Suprapubic skin (tissue), 4 donors: ENCODE data around the gene SH3GL1. TPM values are rescaled to one million over a fixed set of nuclear protein-coding genes. Genes with fewer than 3 reads are reported as not detected.

Experiments
- DNase-seq, 2 donors: peaks; one replicate each; pipeline ENCODE4 v3.0.0-alpha.2; 2019; ENCODE audit warnings: low spot score in 2 of 2
- H3K27ac ChIP-seq: fragments of 200-600 bp; sonication (generic); one replicate; pipeline ENCODE4 v1.5.1; 2019
- H3K27me3 ChIP-seq: fragments of 200-600 bp; sonication (generic); one replicate; pipeline ENCODE4 v1.5.1; 2019
- H3K36me3 ChIP-seq: fragments of 200-600 bp; sonication (generic); one replicate; pipeline ENCODE4 v1.5.1; 2019
- H3K4me1 ChIP-seq: fragments of 200-600 bp; sonication (generic); one replicate; pipeline ENCODE4 v1.5.1; 2019
- H3K4me3 ChIP-seq: fragments of 200-600 bp; sonication (generic); one replicate; pipeline ENCODE4 v1.5.1; 2019; ENCODE audit warnings: mild to moderate bottlenecking
- H3K9me3 ChIP-seq: fragments of 200-600 bp; sonication (generic); one replicate; pipeline ENCODE4 v1.5.1; 2019
- CTCF ChIP-seq, 2 donors: fragments of 200-600 bp in 1 of 2; fragments of 450-650 bp in 1 of 2; sonication (generic) in 1 of 2; IDR thresholded peaks; one replicate each; pipeline ENCODE4 v1.5.1; 2016 to 2019; ENCODE audit warnings: antibody characterized with exemption in 2 of 2, mild to moderate bottlenecking in 1 of 2, moderate library complexity in 1 of 2
- EP300 ChIP-seq: sonication (generic); formaldehyde crosslinking; IDR thresholded peaks from one replicate; pipeline ENCODE4 v1.6.1; 2017; ENCODE audit warnings: antibody characterized with exemption
- POLR2A ChIP-seq, 2 donors: fragments of 450-650 bp; IDR thresholded peaks; one replicate each; pipeline ENCODE4 v1.6.1; 2017; ENCODE audit warnings: antibody characterized with exemption in 2 of 2, mild to moderate bottlenecking in 2 of 2, moderate library complexity in 2 of 2
- POLR2AphosphoS5 ChIP-seq, 3 donors: sonication (generic); formaldehyde crosslinking; IDR thresholded peaks; one replicate each; pipeline ENCODE4 v1.6.1; 2017; ENCODE audit warnings: antibody characterized with exemption in 3 of 3
- WGBS: methylation state at CpG from one replicate; pipeline ENCODE4 v1.1.5; 2018; 5-methylcytosine and 5-hydroxymethylcytosine counted together
- total RNA-seq, 4 donors: library from RNA; depleted of rRNA; stranded (reverse); fragments of >200 nt; gene quantifications; one replicate each; pipeline ENCODE4 v1.1.0, GENCODE V29; 2016

Gene SH3GL1
- total RNA-seq, 4 donors from 2014 or later = 67.0 to 103 (median 81.0) TPM

GRCh38 chr19:4365791-4366665, 34.3 kb downstream of the SH3GL1 start:
- H3K9me3 ChIP-seq = no peaks in the 10 kb centered on the region
- peak in 1 of 2 donors; percentile 67 for DNase-seq
- H3K36me3 ChIP-seq = peaks cover 56% of the 10 kb centered on the region

GRCh38 chr19:4365341-4365740, 35.0 kb downstream of the SH3GL1 start:
- Histone ChIP-seq H3K4me3 (no peak overlapping the region), H3K9me3 (no peaks in the 10 kb centered on the region), H3K4me1 (peaks cover 33% of the 10 kb centered on the region), H3K27ac (no peak overlapping the region), H3K36me3 (peaks cover 63% of the 10 kb centered on the region), H3K27me3 (no peaks in the 10 kb centered on the region)
- DNase-seq = peak in 1 of 2 donors; percentile 61
- 60% methylated on average over 4 of the region's 16 CpGs for WGBS
- TF ChIP-seq CTCF (IDR thresholded peaks at IDR 0.05) (no peak), POLR2A (IDR thresholded peaks at IDR 0.05) (no peak), POLR2AphosphoS5 (IDR thresholded peaks at IDR 0.05) (no peak), EP300 (no peak)

More at GRCh38 chr19:4365791-4366665, 34.3 kb downstream of the SH3GL1 start:
- Histone ChIP-seq H3K4me3 (no peak overlapping the region), H3K4me1 (peaks cover 40% of the 10 kb centered on the region), H3K27me3 (no peaks in the 10 kb centered on the region), H3K27ac (no peak overlapping the region)
- TF ChIP-seq CTCF (IDR thresholded peaks at IDR 0.05) (no peak), EP300 (no peak), POLR2A (IDR thresholded peaks at IDR 0.05) (no peak), POLR2AphosphoS5 (IDR thresholded peaks at IDR 0.05) (no peak)
- 88% methylated on average over 4 of the region's 19 CpGs for WGBS

GRCh38 chr19:4363571-4364304, 36.6 kb downstream of the SH3GL1 start:
- Histone ChIP-seq H3K4me1 (peaks cover 17% of the 10 kb centered on the region), H3K36me3 (peaks cover 79% of the 10 kb centered on the region), H3K27ac (no peak overlapping the region), H3K27me3 (no peaks in the 10 kb centered on the region), H3K4me3 (no peak overlapping the region), H3K9me3 (no peaks in the 10 kb centered on the region)
- 89% methylated on average over 11 of the region's 26 CpGs for WGBS
- TF ChIP-seq POLR2A (IDR thresholded peaks at IDR 0.05) (no peak), CTCF (IDR thresholded peaks at IDR 0.05) (no peak), EP300 (no peak), POLR2AphosphoS5 (IDR thresholded peaks at IDR 0.05) (no peak)
- DNase-seq = peak in 1 of 2 donors; percentile 64

- H3K4me3 ChIP-seq = no peak overlapping the region
- peaks cover 87% of the 10 kb centered on the region for H3K36me3 ChIP-seq
- WGBS = no CpG with 5 or more reads among the region's 22 CpGs
- DNase-seq = peak in 1 of 2 donors; percentile 60
- TF ChIP-seq CTCF (IDR thresholded peaks at IDR 0.05) (peak in 1 of 2 donors; percentile 15), EP300 (no peak)
- no peaks in the 10 kb centered on the region for H3K9me3 ChIP-seq
- H3K27ac ChIP-seq = no peak overlapping the region
- no peaks in the 10 kb centered on the region for H3K27me3 ChIP-seq
- H3K4me1 ChIP-seq = peaks cover 10% of the 10 kb centered on the region
Observed at GRCh38 chr19:4362831-4363545, 37.4 kb downstream of the SH3GL1 start.
